Stimulated activated naive B cell treated with anti-CD40 and anti-IgM and Interleukin-4, amounts not matched to agents 10 μg/mL and 1 μg/mL and 100 μg/mL, for 72 hours (primary cell): Measurements from ENCODE around the gene ETV1.
A peak's percentile ranks its signal among the peaks of the same experiment; 100 is the strongest.

ENCODE experiments used
- ATAC-seq, 2 donors: fragments of 150-1000 bp; cut with Tn5 transposase; replicated peaks; 2 replicates each; pipeline ENCODE4 v1.10.0; 2021; ENCODE audit warnings: moderate library complexity in 1 of 2
- DNase-seq: peaks from one replicate; pipeline ENCODE4 v3.0.0; 2021
- H3K27ac Mint-ChIP-seq: one replicate; pipeline ENCODE4 v1.8.0; 2022; ENCODE audit warnings: mild to moderate bottlenecking, mixed read lengths
- H3K27me3 Mint-ChIP-seq, 2 donors: one replicate each; pipeline ENCODE4 v1.8.0; 2022; ENCODE audit warnings: mixed read lengths in 2 of 2
- H3K36me3 Mint-ChIP-seq, 2 donors: one replicate each; pipeline ENCODE4 v1.8.0; 2022; ENCODE audit warnings: mixed read lengths in 2 of 2, mild to moderate bottlenecking in 1 of 2
- H3K4me1 Mint-ChIP-seq, 2 donors: one replicate each; pipeline ENCODE4 v1.8.0; 2022; ENCODE audit warnings: mixed read lengths in 2 of 2, mild to moderate bottlenecking in 1 of 2
- H3K4me3 Mint-ChIP-seq, 2 donors: one replicate each; pipeline ENCODE4 v1.8.0; 2022; ENCODE audit warnings: mild to moderate bottlenecking in 2 of 2, mixed read lengths in 2 of 2, moderate library complexity in 1 of 2
- H3K9me3 Mint-ChIP-seq, 2 donors: one replicate each; pipeline ENCODE4 v1.8.0; 2022; ENCODE audit warnings: mixed read lengths in 2 of 2, mild to moderate bottlenecking in 1 of 2

Gene ETV1

GRCh38 chr7:13860734-13861133, 128.7 kb downstream of the ETV1 start:
- no peaks in the 10 kb centered on the region for H3K4me1 Mint-ChIP-seq
- no peak overlapping the region for H3K27ac Mint-ChIP-seq
- no peaks in the 10 kb centered on the region for H3K36me3 Mint-ChIP-seq
- H3K4me3 Mint-ChIP-seq: no peak overlapping the region
- ATAC-seq (no peak), DNase-seq (no peak)
- no peaks in the 10 kb centered on the region for H3K9me3 Mint-ChIP-seq
- no peaks in the 10 kb centered on the region for H3K27me3 Mint-ChIP-seq

GRCh38 chr7:13856012-13856411, 133.5 kb downstream of the ETV1 start:
- Mint-ChIP-seq H3K27ac (no peak overlapping the region), H3K9me3 (no peaks in the 10 kb centered on the region), H3K4me1 (no peaks in the 10 kb centered on the region), H3K27me3 (no peaks in the 10 kb centered on the region), H3K36me3 (no peaks in the 10 kb centered on the region), H3K4me3 (no peak overlapping the region)
- DNase-seq: no peak
- ATAC-seq: no peak

DNA sequence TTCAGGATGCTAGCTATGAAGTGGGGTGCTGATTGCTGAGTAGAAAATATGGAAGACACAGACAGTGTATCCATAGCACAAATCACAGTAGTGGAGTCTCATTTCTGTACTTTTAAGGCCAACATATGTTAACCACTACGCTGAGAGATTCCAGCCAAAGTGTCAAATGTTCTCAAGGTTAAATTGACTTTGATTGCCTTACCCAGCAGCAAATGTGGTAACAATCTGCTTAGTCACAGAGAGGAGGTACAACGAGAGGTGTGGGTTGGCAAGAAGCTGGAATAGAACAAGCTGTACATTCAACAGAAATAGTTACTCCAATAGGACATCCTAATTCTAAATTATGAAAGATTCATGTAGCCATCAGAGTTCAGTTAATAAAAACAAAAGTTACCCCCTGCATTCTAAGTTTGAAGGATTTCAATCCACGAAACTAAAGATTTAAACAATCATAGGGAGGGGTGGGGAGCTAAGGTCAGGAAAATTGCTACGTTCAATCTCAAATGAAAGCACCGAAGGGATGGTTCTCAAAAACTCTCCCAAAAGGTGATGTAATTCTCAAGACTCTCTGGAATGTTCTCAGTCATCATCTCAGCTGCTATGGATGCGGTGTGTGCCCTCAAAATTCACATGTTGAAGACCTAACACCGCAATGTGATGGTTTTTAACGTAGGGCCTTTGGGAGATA, 137.0 kb downstream of the ETV1 start:
- H3K27ac Mint-ChIP-seq: no peak overlapping the region
- ATAC-seq: no peak

DNA sequence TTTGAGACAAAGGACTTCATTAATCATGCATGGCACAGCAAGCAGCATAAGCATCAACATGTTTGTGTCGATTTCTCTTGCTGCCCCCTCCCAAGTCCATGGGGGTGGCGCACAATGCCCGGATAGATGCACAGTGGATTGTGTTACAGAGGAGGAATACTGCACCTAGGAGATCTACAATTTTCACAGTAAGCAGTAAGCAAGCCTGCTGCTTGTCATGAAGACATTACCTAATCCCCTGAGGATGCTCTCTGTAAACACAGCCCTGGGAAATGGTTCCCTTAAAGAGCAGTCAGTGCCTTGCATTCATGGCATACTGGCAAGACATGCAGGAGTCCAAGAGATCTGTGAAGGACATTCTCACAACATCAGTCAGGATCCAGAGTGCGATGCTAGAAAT, 137.7 kb downstream of the ETV1 start:
- no peaks in the 10 kb centered on the region for H3K4me1 Mint-ChIP-seq
- no peak overlapping the region for H3K27ac Mint-ChIP-seq
- no peaks in the 10 kb centered on the region for H3K27me3 Mint-ChIP-seq
- no peak for ATAC-seq
- H3K36me3 Mint-ChIP-seq: no peaks in the 10 kb centered on the region
- no peak for DNase-seq
- H3K4me3 Mint-ChIP-seq: no peak overlapping the region
- H3K9me3 Mint-ChIP-seq: peaks cover 0 to 2% of the 10 kb centered on the region in 2 donors

More for the DNA sequence above, 137.0 kb downstream of the ETV1 start:
- no peak for DNase-seq
- Mint-ChIP-seq H3K4me3 (no peak overlapping the region), H3K4me1 (no peaks in the 10 kb centered on the region), H3K36me3 (no peaks in the 10 kb centered on the region), H3K9me3 (peaks cover 0 to 2% of the 10 kb centered on the region in 2 donors), H3K27me3 (no peaks in the 10 kb centered on the region)

DNA sequence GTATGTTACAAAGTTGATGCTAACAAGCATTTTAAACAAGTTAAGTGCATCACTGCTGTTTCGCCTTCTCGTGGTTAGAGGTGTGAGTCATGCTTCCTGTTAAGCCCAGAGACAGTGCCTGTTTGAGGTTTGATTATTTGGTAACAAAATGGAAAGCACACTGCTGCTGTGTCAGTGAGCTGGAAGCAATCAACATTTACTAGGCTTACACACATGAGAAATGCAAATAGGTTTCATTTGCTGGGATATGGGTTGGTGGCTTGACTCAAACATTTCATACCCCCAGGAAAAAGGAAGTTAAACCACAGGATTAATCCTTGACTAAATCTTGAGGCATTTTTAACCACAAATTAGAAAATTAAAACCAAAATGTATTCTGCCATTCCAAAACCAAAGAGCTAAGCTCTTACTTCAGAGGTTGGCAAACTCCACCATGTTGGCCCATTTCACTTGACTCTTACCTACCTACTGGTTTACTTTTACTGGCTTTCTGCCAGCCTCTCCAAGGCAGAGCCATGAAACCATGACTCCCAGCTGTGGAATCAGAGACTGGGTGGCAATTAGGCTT, 139.2 kb downstream of the ETV1 start:
- H3K9me3 Mint-ChIP-seq: peaks cover 0 to 2% of the 10 kb centered on the region in 2 donors
- H3K4me3 Mint-ChIP-seq: no peak overlapping the region
- no peaks in the 10 kb centered on the region for H3K36me3 Mint-ChIP-seq
- ATAC-seq (peak; percentile 46 to 59), DNase-seq (no peak)
- no peaks in the 10 kb centered on the region for H3K27me3 Mint-ChIP-seq
- H3K27ac Mint-ChIP-seq: no peak overlapping the region
- no peaks in the 10 kb centered on the region for H3K4me1 Mint-ChIP-seq

DNA sequence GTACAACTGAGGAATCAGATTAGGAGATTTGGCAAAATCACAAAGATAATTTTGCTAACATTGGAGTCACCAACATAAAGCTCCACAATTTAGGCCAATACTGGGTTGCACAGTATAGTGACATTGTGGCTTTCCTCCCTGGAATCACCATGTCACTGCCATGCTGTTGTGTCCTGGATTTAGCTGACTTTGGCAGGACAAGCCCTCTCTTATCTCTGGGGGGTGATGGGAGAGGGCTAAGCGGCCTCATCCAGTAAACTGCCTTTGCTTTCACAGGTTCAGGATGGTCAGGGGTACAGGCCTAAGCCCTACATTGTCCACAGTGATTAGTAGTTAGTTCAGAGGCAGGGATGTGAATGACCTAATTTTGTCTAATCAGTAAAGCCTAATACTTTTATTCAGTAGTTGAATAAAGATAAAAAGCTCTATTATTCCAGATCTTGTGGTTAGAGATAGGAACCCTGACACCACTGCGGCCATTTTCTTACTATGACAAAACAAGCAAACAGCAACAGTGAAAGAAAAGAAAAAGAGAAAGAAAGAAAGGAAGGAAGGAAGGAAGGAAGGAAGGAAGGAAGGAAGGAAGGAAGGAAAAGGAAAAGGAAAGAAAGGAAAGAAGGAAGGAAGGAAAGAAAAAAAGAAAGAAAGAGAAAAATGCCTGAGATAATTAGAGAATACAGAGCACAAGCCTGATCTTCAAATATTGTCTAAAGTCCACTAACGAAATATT, 140.1 kb downstream of the ETV1 start:
- Mint-ChIP-seq H3K27me3 (no peaks in the 10 kb centered on the region), H3K4me1 (no peaks in the 10 kb centered on the region), H3K4me3 (no peak overlapping the region), H3K9me3 (peaks cover 0 to 2% of the 10 kb centered on the region in 2 donors), H3K36me3 (no peaks in the 10 kb centered on the region), H3K27ac (no peak overlapping the region)
- ATAC-seq: no peak
- DNase-seq: no peak

GRCh38 chr7:13848681-13849131, 140.8 kb downstream of the ETV1 start:
- H3K27ac Mint-ChIP-seq: no peak overlapping the region
- no peaks in the 10 kb centered on the region for H3K36me3 Mint-ChIP-seq
- no peaks in the 10 kb centered on the region for H3K4me1 Mint-ChIP-seq
- peaks cover 0 to 2% of the 10 kb centered on the region in 2 donors for H3K9me3 Mint-ChIP-seq
- ATAC-seq (no peak), DNase-seq (no peak)
- H3K27me3 Mint-ChIP-seq: no peaks in the 10 kb centered on the region
- no peak overlapping the region for H3K4me3 Mint-ChIP-seq

GRCh38 chr7:13846386-13846785, 143.1 kb downstream of the ETV1 start:
- ATAC-seq: no peak
- no peaks in the 10 kb centered on the region for H3K27me3 Mint-ChIP-seq
- H3K27ac Mint-ChIP-seq: no peak overlapping the region
- peaks cover 0 to 2% of the 10 kb centered on the region in 2 donors for H3K9me3 Mint-ChIP-seq
- H3K36me3 Mint-ChIP-seq: no peaks in the 10 kb centered on the region
- H3K4me1 Mint-ChIP-seq: no peaks in the 10 kb centered on the region
- H3K4me3 Mint-ChIP-seq: no peak overlapping the region
- no peak for DNase-seq

- Mint-ChIP-seq H3K4me3 (no peak overlapping the region), H3K36me3 (no peaks in the 10 kb centered on the region), H3K9me3 (peaks cover 0 to 2% of the 10 kb centered on the region in 2 donors), H3K4me1 (no peaks in the 10 kb centered on the region), H3K27ac (no peak overlapping the region), H3K27me3 (no peaks in the 10 kb centered on the region)
- DNase-seq (no peak), ATAC-seq (no peak)
These were observed 143.9 kb downstream of the ETV1 start for GRCh38 chr7:13845601-13846000.

- H3K9me3 Mint-ChIP-seq: peaks cover 0 to 2% of the 10 kb centered on the region in 2 donors
- H3K36me3 Mint-ChIP-seq: no peaks in the 10 kb centered on the region
- no peaks in the 10 kb centered on the region for H3K4me1 Mint-ChIP-seq
- no peak for DNase-seq
- ATAC-seq: no peak
- H3K27ac Mint-ChIP-seq: no peak overlapping the region
- no peaks in the 10 kb centered on the region for H3K27me3 Mint-ChIP-seq
- no peak overlapping the region for H3K4me3 Mint-ChIP-seq
These were observed 144.5 kb downstream of the ETV1 start for GRCh38 chr7:13844954-13845353.

- H3K4me3 Mint-ChIP-seq: no peak overlapping the region
These were observed 148.2 kb downstream of the ETV1 start for GRCh38 chr7:13841284-13841683.

More at GRCh38 chr7:13841284-13841683, 148.2 kb downstream of the ETV1 start:
- DNase-seq: no peak
- no peaks in the 10 kb centered on the region for H3K27me3 Mint-ChIP-seq
- H3K9me3 Mint-ChIP-seq: peaks cover 0 to 2% of the 10 kb centered on the region in 2 donors
- H3K27ac Mint-ChIP-seq: no peak overlapping the region
- H3K36me3 Mint-ChIP-seq: no peaks in the 10 kb centered on the region
- H3K4me1 Mint-ChIP-seq: no peaks in the 10 kb centered on the region
- no peak for ATAC-seq
